ENCODE results near the gene ADK.

ADK gene

GRCh38 chr10:74706966-74707365 is 555.9 kb downstream of the ADK start:
- H3K9ac ChIP-seq (ENCODE audit: low read length): no peak overlapping the region
- H3K27me3 ChIP-seq (ENCODE audit: control insufficient read depth, insufficient read depth, low read length): no peaks in the 10 kb centered on the region
- H3K4me3 ChIP-seq (ENCODE audit: low read length): no peak overlapping the region
- no peak overlapping the region for H3K27ac ChIP-seq (ENCODE audit: low read depth, low read length)
- no peaks in the 10 kb centered on the region for H3K4me1 ChIP-seq (ENCODE audit: control insufficient read depth, insufficient read depth, low read length)
- H3K36me3 ChIP-seq (ENCODE audit: control insufficient read depth, insufficient read depth, low read length): no peaks in the 10 kb centered on the region

- Histone ChIP-seq H3K27me3 (ENCODE audit: control insufficient read depth, insufficient read depth, low read length) (no peaks in the 10 kb centered on the region), H3K36me3 (ENCODE audit: control insufficient read depth, insufficient read depth, low read length) (no peaks in the 10 kb centered on the region), H3K9ac (ENCODE audit: low read length) (no peak overlapping the region), H3K27ac (ENCODE audit: low read depth, low read length) (no peak overlapping the region), H3K4me1 (ENCODE audit: control insufficient read depth, insufficient read depth, low read length) (no peaks in the 10 kb centered on the region), H3K4me3 (ENCODE audit: low read length) (no peak overlapping the region)
Measured at GRCh38 chr10:74708246-74708645, 557.2 kb downstream of the ADK start.

- no peaks in the 10 kb centered on the region for H3K27me3 ChIP-seq (ENCODE audit: control insufficient read depth, insufficient read depth, low read length)
- H3K4me1 ChIP-seq (ENCODE audit: control insufficient read depth, insufficient read depth, low read length): no peaks in the 10 kb centered on the region
- H3K27ac ChIP-seq (ENCODE audit: low read depth, low read length): no peak overlapping the region
- H3K36me3 ChIP-seq (ENCODE audit: control insufficient read depth, insufficient read depth, low read length): no peaks in the 10 kb centered on the region
- H3K4me3 ChIP-seq (ENCODE audit: low read length): no peak overlapping the region
- no peak overlapping the region for H3K9ac ChIP-seq (ENCODE audit: low read length)
Measured at GRCh38 chr10:74718208-74718607, 567.2 kb downstream of the ADK start.

- Histone ChIP-seq H3K4me1 (ENCODE audit: control insufficient read depth, insufficient read depth, low read length) (no peaks in the 10 kb centered on the region), H3K9ac (ENCODE audit: low read length) (no peak overlapping the region), H3K4me3 (ENCODE audit: low read length) (no peak overlapping the region), H3K27ac (ENCODE audit: low read depth, low read length) (no peak overlapping the region), H3K36me3 (ENCODE audit: control insufficient read depth, insufficient read depth, low read length) (no peaks in the 10 kb centered on the region), H3K27me3 (ENCODE audit: control insufficient read depth, insufficient read depth, low read length) (no peaks in the 10 kb centered on the region)
Measured at GRCh38 chr10:74728225-74728624, 577.2 kb downstream of the ADK start.

- H3K4me1 ChIP-seq (ENCODE audit: control insufficient read depth, insufficient read depth, low read length): no peaks in the 10 kb centered on the region
- H3K36me3 ChIP-seq (ENCODE audit: control insufficient read depth, insufficient read depth, low read length): no peaks in the 10 kb centered on the region
- no peak overlapping the region for H3K27ac ChIP-seq (ENCODE audit: low read depth, low read length)
- no peak overlapping the region for H3K4me3 ChIP-seq (ENCODE audit: low read length)
- H3K27me3 ChIP-seq (ENCODE audit: control insufficient read depth, insufficient read depth, low read length): no peaks in the 10 kb centered on the region
- no peak overlapping the region for H3K9ac ChIP-seq (ENCODE audit: low read length)
Measured at GRCh38 chr10:74730246-74730645, 579.2 kb downstream of the ADK start.

GRCh38 chr10:74733612-74734011 is 582.6 kb downstream of the ADK start:
- no peaks in the 10 kb centered on the region for H3K4me1 ChIP-seq (ENCODE audit: control insufficient read depth, insufficient read depth, low read length)
- no peak overlapping the region for H3K4me3 ChIP-seq (ENCODE audit: low read length)
- no peak overlapping the region for H3K27ac ChIP-seq (ENCODE audit: low read depth, low read length)
- no peak overlapping the region for H3K9ac ChIP-seq (ENCODE audit: low read length)
- H3K27me3 ChIP-seq (ENCODE audit: control insufficient read depth, insufficient read depth, low read length): no peaks in the 10 kb centered on the region
- H3K36me3 ChIP-seq (ENCODE audit: control insufficient read depth, insufficient read depth, low read length): no peaks in the 10 kb centered on the region

GRCh38 chr10:74736029-74736428 is 585.0 kb downstream of the ADK start:
- no peaks in the 10 kb centered on the region for H3K4me1 ChIP-seq (ENCODE audit: control insufficient read depth, insufficient read depth, low read length)
- no peaks in the 10 kb centered on the region for H3K36me3 ChIP-seq (ENCODE audit: control insufficient read depth, insufficient read depth, low read length)
- H3K9ac ChIP-seq (ENCODE audit: low read length): no peak overlapping the region
- no peaks in the 10 kb centered on the region for H3K27me3 ChIP-seq (ENCODE audit: control insufficient read depth, insufficient read depth, low read length)
- H3K4me3 ChIP-seq (ENCODE audit: low read length): no peak overlapping the region
- H3K27ac ChIP-seq (ENCODE audit: low read depth, low read length): no peak overlapping the region

- no peak overlapping the region for H3K27ac ChIP-seq (ENCODE audit: low read depth, low read length)
- no peak overlapping the region for H3K4me3 ChIP-seq (ENCODE audit: low read length)
- H3K36me3 ChIP-seq (ENCODE audit: control insufficient read depth, insufficient read depth, low read length): no peaks in the 10 kb centered on the region
- no peak overlapping the region for H3K9ac ChIP-seq (ENCODE audit: low read length)
- no peaks in the 10 kb centered on the region for H3K4me1 ChIP-seq (ENCODE audit: control insufficient read depth, insufficient read depth, low read length)
- H3K27me3 ChIP-seq (ENCODE audit: control insufficient read depth, insufficient read depth, low read length): no peaks in the 10 kb centered on the region
Measured at GRCh38 chr10:74738052-74738451, 587.0 kb downstream of the ADK start.

GRCh38 chr10:74738542-74738941 is 587.5 kb downstream of the ADK start:
- Histone ChIP-seq H3K27me3 (ENCODE audit: control insufficient read depth, insufficient read depth, low read length) (no peaks in the 10 kb centered on the region), H3K36me3 (ENCODE audit: control insufficient read depth, insufficient read depth, low read length) (no peaks in the 10 kb centered on the region), H3K27ac (ENCODE audit: low read depth, low read length) (no peak overlapping the region), H3K4me3 (ENCODE audit: low read length) (no peak overlapping the region), H3K4me1 (ENCODE audit: control insufficient read depth, insufficient read depth, low read length) (no peaks in the 10 kb centered on the region), H3K9ac (ENCODE audit: low read length) (no peak overlapping the region)

GRCh38 chr10:74738985-74739567 is 588.1 kb downstream of the ADK start:
- no peaks in the 10 kb centered on the region for H3K27me3 ChIP-seq (ENCODE audit: control insufficient read depth, insufficient read depth, low read length)
- H3K27ac ChIP-seq (ENCODE audit: low read depth, low read length): no peak overlapping the region
- no peaks in the 10 kb centered on the region for H3K36me3 ChIP-seq (ENCODE audit: control insufficient read depth, insufficient read depth, low read length)
- H3K4me3 ChIP-seq (ENCODE audit: low read length): no peak overlapping the region
- no peak overlapping the region for H3K9ac ChIP-seq (ENCODE audit: low read length)
- no peaks in the 10 kb centered on the region for H3K4me1 ChIP-seq (ENCODE audit: control insufficient read depth, insufficient read depth, low read length)

- no peak overlapping the region for H3K9ac ChIP-seq (ENCODE audit: low read length)
- H3K4me1 ChIP-seq (ENCODE audit: control insufficient read depth, insufficient read depth, low read length): no peaks in the 10 kb centered on the region
- no peaks in the 10 kb centered on the region for H3K27me3 ChIP-seq (ENCODE audit: control insufficient read depth, insufficient read depth, low read length)
- H3K4me3 ChIP-seq (ENCODE audit: low read length): no peak overlapping the region
- no peaks in the 10 kb centered on the region for H3K36me3 ChIP-seq (ENCODE audit: control insufficient read depth, insufficient read depth, low read length)
- no peak overlapping the region for H3K27ac ChIP-seq (ENCODE audit: low read depth, low read length)
Measured at GRCh38 chr10:74743401-74743800, 592.4 kb downstream of the ADK start.

- H3K27ac ChIP-seq (ENCODE audit: low read depth, low read length): no peak overlapping the region
- no peaks in the 10 kb centered on the region for H3K27me3 ChIP-seq (ENCODE audit: control insufficient read depth, insufficient read depth, low read length)
- H3K9ac ChIP-seq (ENCODE audit: low read length): no peak overlapping the region
- no peak overlapping the region for H3K4me3 ChIP-seq (ENCODE audit: low read length)
- no peaks in the 10 kb centered on the region for H3K4me1 ChIP-seq (ENCODE audit: control insufficient read depth, insufficient read depth, low read length)
- H3K36me3 ChIP-seq (ENCODE audit: control insufficient read depth, insufficient read depth, low read length): no peaks in the 10 kb centered on the region
Measured at GRCh38 chr10:74745449-74745848, 594.4 kb downstream of the ADK start.

GRCh38 chr10:74746813-74747212 is 595.8 kb downstream of the ADK start:
- H3K27ac ChIP-seq (ENCODE audit: low read depth, low read length): no peak overlapping the region
- no peaks in the 10 kb centered on the region for H3K4me1 ChIP-seq (ENCODE audit: control insufficient read depth, insufficient read depth, low read length)

More at GRCh38 chr10:74746813-74747212, 595.8 kb downstream of the ADK start:
- Histone ChIP-seq H3K9ac (ENCODE audit: low read length) (no peak overlapping the region), H3K4me3 (ENCODE audit: low read length) (no peak overlapping the region), H3K27me3 (ENCODE audit: control insufficient read depth, insufficient read depth, low read length) (no peaks in the 10 kb centered on the region), H3K36me3 (ENCODE audit: control insufficient read depth, insufficient read depth, low read length) (no peaks in the 10 kb centered on the region)

Data from rectal smooth muscle tissue (tissue), 1 donor.